H9 (cell line): ENCODE data around the gene NEGR1. TPM values are rescaled to one million over a fixed set of nuclear protein-coding genes. Genes with fewer than 3 reads are reported as not detected.

Experiments
- DNase-seq: peaks from one replicate; pipeline ENCODE4 v3.0.0-alpha.2; 2017
- H2AFZ ChIP-seq: one replicate; pipeline ENCODE4 v1.6.1; 2013; ENCODE audit warnings: mild to moderate bottlenecking, low read length, control low read depth, moderate library complexity
- H2AK5ac ChIP-seq: 2 replicates; pipeline ENCODE4 v1.6.1; 2013; ENCODE audit warnings: low read length, control low read depth, mixed read lengths; ENCODE audit not compliant: insufficient read length
- H2BK120ac ChIP-seq: one replicate; pipeline ENCODE4 v1.6.1; 2013; ENCODE audit warnings: low read depth, mild to moderate bottlenecking, low read length, control low read depth, inconsistent platforms; ENCODE audit not compliant: poor library complexity, severe bottlenecking
- H2BK12ac ChIP-seq: 2 replicates; pipeline ENCODE4 v1.6.1; 2013; ENCODE audit warnings: low read length, control low read depth, mixed read lengths, low read depth; ENCODE audit not compliant: insufficient read length
- H2BK15ac ChIP-seq: 2 replicates; pipeline ENCODE4 v1.6.1; 2013; ENCODE audit warnings: low read depth, low read length, control low read depth
- H2BK20ac ChIP-seq: one replicate; pipeline ENCODE4 v1.6.1; 2013; ENCODE audit warnings: low read depth, mild to moderate bottlenecking, low read length, control low read depth, inconsistent platforms; ENCODE audit not compliant: poor library complexity, severe bottlenecking
- H2BK5ac ChIP-seq: 2 replicates; pipeline ENCODE4 v1.6.1; 2013; ENCODE audit warnings: low read length, control low read depth, mixed read lengths; ENCODE audit not compliant: insufficient read length
- H3K14ac ChIP-seq: 2 replicates; pipeline ENCODE4 v1.6.1; 2013; ENCODE audit warnings: low read length, control low read depth; ENCODE audit not compliant: insufficient read depth
- H3K18ac ChIP-seq: 2 replicates; pipeline ENCODE4 v1.6.1; 2013; ENCODE audit warnings: low read depth, mild to moderate bottlenecking, mixed read lengths, low read length, control low read depth; ENCODE audit not compliant: insufficient read length
- H3K23ac ChIP-seq: 2 replicates; pipeline ENCODE4 v1.6.1; 2013; ENCODE audit warnings: low read length, control low read depth, mixed read lengths, low read depth; ENCODE audit not compliant: insufficient read length
- H3K23me2 ChIP-seq: 2 replicates; pipeline ENCODE4 v1.6.1; 2013; ENCODE audit warnings: low read depth, mild to moderate bottlenecking, mixed read lengths, low read length, control low read depth; ENCODE audit not compliant: insufficient read length, poor library complexity, severe bottlenecking
- H3K27ac ChIP-seq: 2 replicates; pipeline ENCODE4 v1.5.1; 2013; ENCODE audit warnings: low read length, control low read depth, mixed read lengths, low read depth; ENCODE audit not compliant: insufficient read length
- H3K27me3 ChIP-seq: 2 replicates; pipeline ENCODE4 v1.6.1; 2013; ENCODE audit warnings: low read length, control low read depth, inconsistent platforms; ENCODE audit not compliant: insufficient read depth
- H3K4ac ChIP-seq: 2 replicates; pipeline ENCODE4 v1.6.1; 2013; ENCODE audit warnings: low read depth, mild to moderate bottlenecking, control low read depth, inconsistent platforms, low read length, moderate library complexity
- H3K4me1 ChIP-seq: 2 replicates; pipeline ENCODE4 v1.6.1; 2013; ENCODE audit warnings: low read length, control low read depth, inconsistent platforms; ENCODE audit not compliant: insufficient read depth
- H3K4me2 ChIP-seq: 2 replicates; pipeline ENCODE4 v1.6.1; 2013; ENCODE audit warnings: low read length, control low read depth, mixed read lengths; ENCODE audit not compliant: insufficient read length, insufficient read depth
- H3K56ac ChIP-seq: 2 replicates; pipeline ENCODE4 v1.6.1; 2013; ENCODE audit warnings: low read depth, mild to moderate bottlenecking, mixed read lengths, low read length, control low read depth; ENCODE audit not compliant: insufficient read length
- H3K79me1 ChIP-seq: 2 replicates; pipeline ENCODE4 v1.6.1; 2013; ENCODE audit warnings: low read depth, mild to moderate bottlenecking, moderate library complexity, low read length, control low read depth, inconsistent platforms; ENCODE audit not compliant: insufficient read depth, poor library complexity, severe bottlenecking
- H3K79me2 ChIP-seq: 2 replicates; pipeline ENCODE4 v1.6.1; 2013; ENCODE audit warnings: low read length, control low read depth, inconsistent platforms; ENCODE audit not compliant: insufficient read depth
- H3K9ac ChIP-seq: 2 replicates; pipeline ENCODE4 v1.6.1; 2013; ENCODE audit warnings: low read length, control low read depth, mixed read lengths; ENCODE audit not compliant: insufficient read length; ENCODE audit errors: extremely low read depth
- H3K9me3 ChIP-seq: one replicate; pipeline ENCODE4 v1.6.1; 2013; ENCODE audit warnings: low read depth, low read length, inconsistent platforms; ENCODE audit not compliant: control insufficient read depth
- H3T11ph ChIP-seq: one replicate; pipeline ENCODE4 v1.6.1; 2013; ENCODE audit warnings: mild to moderate bottlenecking, low read length, control low read depth, inconsistent platforms
- H4K20me1 ChIP-seq: one replicate; pipeline ENCODE4 v1.6.1; 2013; ENCODE audit not compliant: control insufficient read depth, insufficient read length, insufficient read depth
- H4K5ac ChIP-seq: 2 replicates; pipeline ENCODE4 v1.6.1; 2013; ENCODE audit warnings: low read depth, mild to moderate bottlenecking, mixed read lengths, low read length, control low read depth; ENCODE audit not compliant: insufficient read length
- H4K8ac ChIP-seq: replicated peaks from 2 replicates; pipeline ENCODE4 v1.6.1; 2013; ENCODE audit warnings: low read length, control low read depth, mixed read lengths, low read depth; ENCODE audit not compliant: insufficient read length
- H4K91ac ChIP-seq: 2 replicates; pipeline ENCODE4 v1.6.1; 2013; ENCODE audit warnings: low read depth, mild to moderate bottlenecking, moderate library complexity, mixed read lengths, low read length, control low read depth; ENCODE audit not compliant: insufficient read length
- H3K27ac Mint-ChIP-seq, 3 experiments: 2 replicates in 2 of 3; 3 replicates in 1 of 3; pipeline ENCODE4 v1.8.0; 2020 to 2021; ENCODE audit warnings: mixed read lengths in 3 of 3, mild to moderate bottlenecking in 1 of 3, moderate library complexity in 1 of 3
- H3K27me3 Mint-ChIP-seq: 2 replicates; pipeline ENCODE4 v1.8.0; 2021; ENCODE audit warnings: low read depth, mild to moderate bottlenecking, moderate library complexity, mixed read lengths
- H3K36me3 Mint-ChIP-seq, 3 experiments: 2 replicates in 2 of 3; 3 replicates in 1 of 3; pipeline ENCODE4 v1.8.0; 2020 to 2021; ENCODE audit warnings: low read depth in 3 of 3, mixed read lengths in 3 of 3; ENCODE audit not compliant: insufficient read depth in 1 of 3
- H3K4me1 Mint-ChIP-seq, 2 experiments: 2 replicates each; pipeline ENCODE4 v1.8.0; 2020; ENCODE audit warnings: mixed read lengths in 2 of 2
- H3K4me3 Mint-ChIP-seq, 2 experiments: 2 replicates in 1 of 2; 3 replicates in 1 of 2; pipeline ENCODE4 v1.8.0; 2020 to 2021; ENCODE audit warnings: mild to moderate bottlenecking in 2 of 2, mixed read lengths in 2 of 2, moderate library complexity in 1 of 2
- H3K9me3 Mint-ChIP-seq, 2 experiments: 2 replicates in 1 of 2; 3 replicates in 1 of 2; pipeline ENCODE4 v1.8.0; 2020; ENCODE audit warnings: mild to moderate bottlenecking in 2 of 2, mixed read lengths in 2 of 2, moderate library complexity in 1 of 2
- CTCF ChIP-seq: fragments of 200-600 bp; sonication (generic); conservative IDR thresholded peaks from 3 replicates; pipeline ENCODE4 v1.8.0; 2021; ENCODE audit warnings: antibody characterized with exemption, mild to moderate bottlenecking
- total RNA-seq: library from RNA; stranded (reverse); gene quantifications from 2 replicates; pipeline ENCODE4 v1.2.1, GENCODE V29; 2021

NEGR1 gene
- total RNA-seq, 1 experiment from 2014 or later, result 0.13 TPM

- H3K27me3 Mint-ChIP-seq, result no peaks in the 10 kb centered on the region
Observed at GRCh38 chr1:71745326-71745725, 537.0 kb downstream of the NEGR1 start.

More at GRCh38 chr1:71745326-71745725, 537.0 kb downstream of the NEGR1 start:
- H3K18ac ChIP-seq, result no peak overlapping the region
- H2AFZ ChIP-seq, result no peak overlapping the region
- no peak for TF ChIP-seq CTCF
- no peak overlapping the region for H3K9ac ChIP-seq
- H3K4ac ChIP-seq, result no peak overlapping the region
- H4K91ac ChIP-seq, result no peak overlapping the region
- no peak overlapping the region for H2BK120ac ChIP-seq
- H3K4me1 ChIP-seq, result no peaks in the 10 kb centered on the region
- no peak overlapping the region for H3T11ph ChIP-seq
- no peak overlapping the region for H3K56ac ChIP-seq
- no peaks in the 10 kb centered on the region for H3K79me2 ChIP-seq
- H3K9me3 Mint-ChIP-seq, result peaks cover 2% of the 10 kb centered on the region in 2 experiments; a peak in 4 of 5 replicates
- H2BK15ac ChIP-seq, result no peak overlapping the region
- H3K4me2 ChIP-seq, result no peak overlapping the region
- H3K23me2 ChIP-seq, result no peaks in the 10 kb centered on the region
- H3K4me3 Mint-ChIP-seq, result no peak overlapping the region
- no peaks in the 10 kb centered on the region for H3K27me3 ChIP-seq
- H3K79me1 ChIP-seq, result no peaks in the 10 kb centered on the region
- no peaks in the 10 kb centered on the region for H3K4me1 Mint-ChIP-seq
- 0 out of 7 replicates have a peak overlapping the region, but pooled peaks of 1 of the 3 experiments have one; percentile 57 for H3K27ac Mint-ChIP-seq
- no peak overlapping the region for H2BK12ac ChIP-seq
- H2AK5ac ChIP-seq, result no peak overlapping the region
- no peak overlapping the region for H3K23ac ChIP-seq
- H4K20me1 ChIP-seq, result no peaks in the 10 kb centered on the region
- no peak overlapping the region for H4K8ac ChIP-seq
- DNase-seq, result no peak
- no peak overlapping the region for H2BK5ac ChIP-seq
- H3K36me3 Mint-ChIP-seq, result peaks cover 0 to 2% (median 2%) of the 10 kb centered on the region in 3 experiments; a peak in 3 of 7 replicates
- no peak overlapping the region for H4K5ac ChIP-seq
- no peaks in the 10 kb centered on the region for H3K9me3 ChIP-seq
- H3K27ac ChIP-seq, result no peak overlapping the region
- no peak overlapping the region for H3K14ac ChIP-seq
- H2BK20ac ChIP-seq, result no peak overlapping the region
